NT2/D1 (cell line): ENCODE measurements around the gene ARAP2.

ENCODE experiments used
- DNase-seq: peaks from one replicate; pipeline ENCODE4 v3.0.0-alpha.2; 2011; ENCODE audit warnings: low read depth, low spot score
- H3K27me3 ChIP-seq: 2 replicates; pipeline ENCODE4 v1.6.0; 2011; ENCODE audit warnings: mild to moderate bottlenecking; ENCODE audit not compliant: insufficient read length, insufficient read depth
- H3K36me3 ChIP-seq: 2 replicates; pipeline ENCODE4 v1.6.1; 2011; ENCODE audit warnings: mild to moderate bottlenecking, low read length, mixed read lengths; ENCODE audit not compliant: insufficient read depth, insufficient read length
- H3K4me1 ChIP-seq: 2 replicates; pipeline ENCODE4 v1.5.1; 2011; ENCODE audit not compliant: insufficient read depth, insufficient read length
- H3K4me3 ChIP-seq: 2 replicates; pipeline ENCODE4 v1.5.1; 2011; ENCODE audit warnings: low read depth; ENCODE audit not compliant: insufficient read length
- H3K9ac ChIP-seq: 2 replicates; pipeline ENCODE4 v1.6.0; 2011; ENCODE audit warnings: low read depth; ENCODE audit not compliant: insufficient read length
- H3K9me3 ChIP-seq: 2 replicates; pipeline ENCODE4 v1.5.1; 2011; ENCODE audit warnings: mild to moderate bottlenecking, low read length; ENCODE audit not compliant: insufficient read depth
- SUZ12 ChIP-seq: IDR thresholded peaks from 2 replicates; pipeline ENCODE4 v1.6.1; 2011; ENCODE audit not compliant: insufficient read length, insufficient read depth; ENCODE audit errors: extremely low read depth
- YY1 ChIP-seq: IDR thresholded peaks from 2 replicates; pipeline ENCODE4 v1.6.1; 2011; ENCODE audit not compliant: insufficient read length, insufficient read depth
- ZNF274 ChIP-seq: IDR thresholded peaks from 2 replicates; pipeline ENCODE4 v1.6.1; 2011; ENCODE audit warnings: mild to moderate bottlenecking, low read depth, low read length

ARAP2 gene

GRCh38 chr4:36274158-36274557 is 29.8 kb upstream of the ARAP2 start:
- H3K9me3 ChIP-seq, result no peaks in the 10 kb centered on the region
- no peak for DNase-seq
- no peaks in the 10 kb centered on the region for H3K36me3 ChIP-seq
- no peaks in the 10 kb centered on the region for H3K4me1 ChIP-seq
- TF ChIP-seq ZNF274 (no peak), SUZ12 (no peak), YY1 (no peak)
- H3K4me3 ChIP-seq, result no peak overlapping the region
- no peaks in the 10 kb centered on the region for H3K27me3 ChIP-seq
- H3K9ac ChIP-seq, result no peak overlapping the region

DNA sequence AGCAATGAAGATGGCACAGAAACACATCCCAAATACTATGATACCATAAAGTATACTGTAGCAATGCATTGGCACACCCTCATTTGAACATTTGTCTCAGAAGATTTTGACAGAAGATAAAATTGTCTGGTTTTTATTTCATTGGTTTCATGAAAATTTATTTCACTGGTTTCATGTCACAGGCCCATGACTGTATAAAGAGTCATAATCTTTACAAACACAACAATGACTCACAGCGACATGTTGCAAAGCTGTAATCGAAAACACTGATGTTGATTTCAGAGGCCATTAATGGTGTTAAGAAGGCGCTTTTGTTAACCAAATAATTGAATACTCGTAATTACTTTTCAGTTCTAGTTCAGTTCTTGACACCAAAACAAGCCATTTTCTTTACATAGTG is 29.0 kb upstream of the ARAP2 start:
- Histone ChIP-seq H3K4me1 (no peaks in the 10 kb centered on the region), H3K36me3 (no peaks in the 10 kb centered on the region), H3K9ac (no peak overlapping the region), H3K9me3 (no peaks in the 10 kb centered on the region), H3K4me3 (no peak overlapping the region), H3K27me3 (no peaks in the 10 kb centered on the region)
- DNase-seq, result no peak
- no peak for TF ChIP-seq YY1

DNA sequence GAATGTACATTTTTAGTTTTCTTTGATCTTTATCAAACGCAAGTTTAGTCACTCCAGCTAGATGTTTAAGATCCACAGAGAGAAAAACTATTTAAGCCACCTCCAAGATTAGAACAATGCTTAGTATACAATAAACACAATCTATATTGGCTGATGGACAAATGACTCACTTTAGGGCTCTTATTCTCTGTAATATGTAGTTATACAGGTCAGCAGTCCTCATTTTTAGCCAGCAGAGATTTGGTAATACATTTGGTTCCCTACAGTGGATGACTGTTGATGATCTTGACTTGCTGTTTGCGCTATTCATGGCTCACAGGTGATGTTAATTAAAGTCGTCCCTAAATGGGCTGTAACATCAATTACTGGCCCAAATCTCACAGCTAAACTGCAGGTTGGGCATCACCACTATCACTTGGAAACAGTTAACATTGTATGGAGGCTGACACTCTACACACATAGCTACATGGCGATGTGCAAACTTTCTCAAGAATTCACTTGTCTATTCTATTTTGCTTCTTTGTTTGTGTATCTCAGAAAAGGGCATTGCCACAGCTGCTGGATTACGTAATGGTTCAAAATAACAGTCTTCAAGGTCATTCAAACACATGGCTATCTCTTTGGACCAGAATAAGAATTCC is 25.3 kb upstream of the ARAP2 start:
- H3K9me3 ChIP-seq, result no peaks in the 10 kb centered on the region
- H3K4me1 ChIP-seq, result no peaks in the 10 kb centered on the region
- no peak overlapping the region for H3K9ac ChIP-seq
- TF ChIP-seq ZNF274 (no peak), YY1 (no peak), SUZ12 (no peak)
- no peaks in the 10 kb centered on the region for H3K36me3 ChIP-seq
- no peak overlapping the region for H3K4me3 ChIP-seq
- DNase-seq, result no peak
- no peaks in the 10 kb centered on the region for H3K27me3 ChIP-seq

DNA sequence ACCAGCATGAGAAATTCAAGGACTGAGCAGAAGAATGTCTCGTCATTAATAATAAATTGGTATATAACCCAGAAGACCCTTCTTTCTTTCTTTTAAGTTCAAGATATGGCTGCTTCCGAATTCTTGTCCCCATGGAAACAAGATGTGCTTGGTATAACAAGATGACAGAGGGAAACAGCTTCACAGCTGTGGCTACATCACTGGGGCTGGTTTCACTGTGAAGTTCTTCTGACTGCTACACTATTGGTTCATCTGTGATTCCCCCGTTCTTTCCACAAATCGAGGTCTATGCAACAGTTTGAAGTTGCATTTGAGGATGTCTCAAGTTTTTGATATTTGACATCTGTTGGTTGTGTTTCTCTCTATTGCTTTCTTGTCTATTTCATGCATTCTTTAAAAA is 24.8 kb upstream of the ARAP2 start:
- no peak for DNase-seq
- H3K4me1 ChIP-seq, result no peaks in the 10 kb centered on the region
- no peak overlapping the region for H3K4me3 ChIP-seq
- no peaks in the 10 kb centered on the region for H3K9me3 ChIP-seq
- H3K9ac ChIP-seq, result no peak overlapping the region
- no peak for TF ChIP-seq ZNF274
- no peak for TF ChIP-seq SUZ12
- no peak for TF ChIP-seq YY1
- no peaks in the 10 kb centered on the region for H3K27me3 ChIP-seq
- H3K36me3 ChIP-seq, result no peaks in the 10 kb centered on the region

DNA sequence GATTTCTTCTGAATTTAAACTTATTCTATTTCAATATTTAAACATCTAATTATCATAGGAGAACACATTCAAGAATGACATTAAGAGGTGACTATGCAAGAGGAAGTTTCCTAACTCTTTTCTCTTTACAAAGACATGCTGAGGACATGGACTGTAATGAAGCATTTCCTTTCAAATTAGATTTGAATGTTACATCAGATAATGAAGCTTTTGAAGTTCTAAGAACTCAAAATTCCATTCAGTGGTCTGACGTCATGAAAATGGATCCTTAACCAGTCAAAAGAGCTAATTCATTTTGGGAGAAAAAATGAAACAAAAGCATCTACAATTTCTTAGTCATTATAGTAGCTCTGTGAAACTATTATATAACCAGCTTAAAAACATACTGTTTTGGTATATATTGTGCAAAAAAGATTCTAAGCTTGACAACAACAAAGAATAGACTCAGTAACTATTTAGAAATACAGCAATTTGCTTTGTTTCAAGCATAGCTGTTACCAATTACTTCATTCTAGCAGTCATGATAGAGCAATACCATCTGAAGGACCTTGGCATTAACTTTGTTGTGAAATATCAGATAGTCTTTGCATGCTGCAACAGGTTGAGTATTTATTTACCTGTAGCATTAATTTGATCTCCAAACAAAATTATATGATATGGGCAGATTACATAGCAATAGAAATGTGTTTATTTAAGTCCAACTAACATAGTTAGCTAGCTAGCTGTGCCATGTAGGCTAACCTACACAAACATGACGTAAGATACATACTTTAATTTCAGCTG is 23.4 kb upstream of the ARAP2 start:
- H3K9ac ChIP-seq, result no peak overlapping the region
- H3K4me3 ChIP-seq, result no peak overlapping the region
- H3K36me3 ChIP-seq, result no peaks in the 10 kb centered on the region
- DNase-seq, result no peak
- TF ChIP-seq YY1, result no peak
- no peak for TF ChIP-seq ZNF274
- no peak for TF ChIP-seq SUZ12
- H3K27me3 ChIP-seq, result no peaks in the 10 kb centered on the region
- H3K4me1 ChIP-seq, result no peaks in the 10 kb centered on the region
- no peaks in the 10 kb centered on the region for H3K9me3 ChIP-seq

GRCh38 chr4:36264207-36264826 is 20.0 kb upstream of the ARAP2 start:
- Histone ChIP-seq H3K9me3 (no peaks in the 10 kb centered on the region), H3K27me3 (no peaks in the 10 kb centered on the region), H3K36me3 (no peaks in the 10 kb centered on the region), H3K4me1 (no peaks in the 10 kb centered on the region), H3K9ac (no peak overlapping the region), H3K4me3 (no peak overlapping the region)
- no peak for DNase-seq
- TF ChIP-seq ZNF274 (no peak), YY1 (no peak), SUZ12 (no peak)

GRCh38 chr4:36260731-36261130 is 16.4 kb upstream of the ARAP2 start:
- Histone ChIP-seq H3K27me3 (no peaks in the 10 kb centered on the region), H3K4me1 (no peaks in the 10 kb centered on the region), H3K9ac (no peak overlapping the region), H3K4me3 (no peak overlapping the region), H3K9me3 (no peaks in the 10 kb centered on the region), H3K36me3 (no peaks in the 10 kb centered on the region)
- no peak for DNase-seq
- no peak for TF ChIP-seq YY1
- no peak for TF ChIP-seq SUZ12
- TF ChIP-seq ZNF274, result no peak
